ENCODE measurements around the gene PLA2G4B. TPM values are rescaled to one million over a fixed set of nuclear protein-coding genes. Genes with fewer than 3 reads are reported as not detected.

PLA2G4B gene
- total RNA-seq, 1 experiment from 2014 or later = 4.1 TPM

- BruUV-seq (replicated peaks) = no TSS peak
- Mint-ChIP-seq H3K4me3 (ENCODE audit: low read depth, unreplicated experiment) (no peak overlapping the region), H3K27ac (ENCODE audit: unreplicated experiment) (no peak overlapping the region), H3K36me3 (ENCODE audit: insufficient read depth, unreplicated experiment) (peaks cover 6% of the 10 kb centered on the region), H3K27me3 (ENCODE audit: unreplicated experiment) (no peaks in the 10 kb centered on the region), H3K9me3 (ENCODE audit: low read depth, unreplicated experiment) (no peaks in the 10 kb centered on the region), H3K4me1 (ENCODE audit: low read depth, unreplicated experiment) (no peaks in the 10 kb centered on the region)
- CTCF ChIA-PET = no interaction called here
- intact Hi-C loops (cut with micrococcal nuclease; ENCODE audit: unreplicated experiment) = no loop called here
- TF ChIP-seq, protein P1, sequence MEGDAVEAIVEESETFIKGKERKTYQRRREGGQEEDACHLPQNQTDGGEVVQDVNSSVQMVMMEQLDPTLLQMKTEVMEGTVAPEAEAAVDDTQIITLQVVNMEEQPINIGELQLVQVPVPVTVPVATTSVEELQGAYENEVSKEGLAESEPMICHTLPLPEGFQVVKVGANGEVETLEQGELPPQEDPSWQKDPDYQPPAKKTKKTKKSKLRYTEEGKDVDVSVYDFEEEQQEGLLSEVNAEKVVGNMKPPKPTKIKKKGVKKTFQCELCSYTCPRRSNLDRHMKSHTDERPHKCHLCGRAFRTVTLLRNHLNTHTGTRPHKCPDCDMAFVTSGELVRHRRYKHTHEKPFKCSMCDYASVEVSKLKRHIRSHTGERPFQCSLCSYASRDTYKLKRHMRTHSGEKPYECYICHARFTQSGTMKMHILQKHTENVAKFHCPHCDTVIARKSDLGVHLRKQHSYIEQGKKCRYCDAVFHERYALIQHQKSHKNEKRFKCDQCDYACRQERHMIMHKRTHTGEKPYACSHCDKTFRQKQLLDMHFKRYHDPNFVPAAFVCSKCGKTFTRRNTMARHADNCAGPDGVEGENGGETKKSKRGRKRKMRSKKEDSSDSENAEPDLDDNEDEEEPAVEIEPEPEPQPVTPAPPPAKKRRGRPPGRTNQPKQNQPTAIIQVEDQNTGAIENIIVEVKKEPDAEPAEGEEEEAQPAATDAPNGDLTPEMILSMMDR (IDR thresholded peaks at IDR 0.05; ENCODE audit: unreplicated experiment) = no peak
- no peak for DNase-seq
These were observed 2.5 kb downstream of the PLA2G4B start for GRCh38 chr15:41841131-41841530.

- Mint-ChIP-seq H3K4me3 (ENCODE audit: low read depth, unreplicated experiment) (no peak overlapping the region), H3K36me3 (ENCODE audit: insufficient read depth, unreplicated experiment) (peaks cover 6% of the 10 kb centered on the region), H3K4me1 (ENCODE audit: low read depth, unreplicated experiment) (no peaks in the 10 kb centered on the region), H3K27ac (ENCODE audit: unreplicated experiment) (no peak overlapping the region), H3K27me3 (ENCODE audit: unreplicated experiment) (no peaks in the 10 kb centered on the region), H3K9me3 (ENCODE audit: low read depth, unreplicated experiment) (no peaks in the 10 kb centered on the region)
- no peak for DNase-seq
- no TSS peak for BruUV-seq (replicated peaks)
- TF ChIP-seq, protein P1 (IDR thresholded peaks at IDR 0.05; ENCODE audit: unreplicated experiment) = no peak
- intact Hi-C loops (cut with micrococcal nuclease; ENCODE audit: unreplicated experiment) = no loop called here
- CTCF ChIA-PET = no interaction called here
These were observed 3.6 kb downstream of the PLA2G4B start for GRCh38 chr15:41842229-41842628.

DNA sequence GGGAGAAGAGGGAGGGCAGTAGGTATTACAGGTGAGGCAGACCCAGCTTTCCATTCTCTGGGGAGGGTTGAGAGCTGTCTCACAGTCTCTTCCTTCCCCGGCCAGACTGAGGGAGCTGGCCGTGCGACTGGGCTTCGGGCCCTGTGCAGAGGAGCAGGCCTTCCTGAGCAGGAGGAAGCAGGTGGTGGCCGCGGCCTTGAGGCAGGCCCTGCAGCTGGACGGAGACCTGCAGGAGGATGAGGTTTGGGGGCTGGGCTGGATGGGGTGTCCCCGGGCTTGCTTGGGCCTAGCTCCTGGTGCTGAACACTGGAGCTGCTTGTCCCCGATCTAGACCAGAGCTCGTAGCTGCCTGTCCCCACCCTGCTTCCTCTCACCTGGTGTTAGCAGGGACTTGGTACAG lies 4.9 kb downstream of the PLA2G4B start:
- BruUV-seq (replicated peaks) = no TSS peak
- TF ChIP-seq, protein P1 (IDR thresholded peaks at IDR 0.05; ENCODE audit: unreplicated experiment) = no peak
- intact Hi-C loops (cut with micrococcal nuclease; ENCODE audit: unreplicated experiment) = no loop called here
- Mint-ChIP-seq H3K4me1 (ENCODE audit: low read depth, unreplicated experiment) (no peaks in the 10 kb centered on the region), H3K9me3 (ENCODE audit: low read depth, unreplicated experiment) (no peaks in the 10 kb centered on the region), H3K36me3 (ENCODE audit: insufficient read depth, unreplicated experiment) (peaks cover 1% of the 10 kb centered on the region), H3K4me3 (ENCODE audit: low read depth, unreplicated experiment) (no peak overlapping the region), H3K27ac (ENCODE audit: unreplicated experiment) (no peak overlapping the region), H3K27me3 (ENCODE audit: unreplicated experiment) (no peaks in the 10 kb centered on the region)
- CTCF ChIA-PET = no interaction called here
- no peak for DNase-seq

DNA sequence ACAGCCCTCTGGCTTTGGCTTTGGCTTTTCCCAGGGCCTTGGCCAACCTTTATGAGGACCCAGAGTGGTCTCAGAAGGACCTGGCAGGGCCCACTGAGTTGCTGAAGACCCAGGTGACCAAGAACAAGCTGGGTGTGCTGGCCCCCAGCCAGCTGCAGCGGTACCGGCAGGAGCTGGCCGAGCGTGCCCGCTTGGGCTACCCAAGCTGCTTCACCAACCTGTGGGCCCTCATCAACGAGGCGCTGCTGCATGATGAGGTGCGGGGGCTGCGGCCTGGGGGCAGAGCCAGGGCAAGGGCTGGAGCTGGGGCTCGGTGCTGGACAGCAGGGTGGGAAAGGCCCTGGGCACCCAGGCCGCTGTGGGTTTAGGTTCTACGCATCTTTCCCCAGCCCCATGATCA lies 6.2 kb downstream of the PLA2G4B start:
- Mint-ChIP-seq H3K4me1 (ENCODE audit: low read depth, unreplicated experiment) (no peaks in the 10 kb centered on the region), H3K36me3 (ENCODE audit: insufficient read depth, unreplicated experiment) (no peaks in the 10 kb centered on the region), H3K4me3 (ENCODE audit: low read depth, unreplicated experiment) (no peak overlapping the region), H3K9me3 (ENCODE audit: low read depth, unreplicated experiment) (no peaks in the 10 kb centered on the region), H3K27ac (ENCODE audit: unreplicated experiment) (no peak overlapping the region), H3K27me3 (ENCODE audit: unreplicated experiment) (no peaks in the 10 kb centered on the region)
- no TSS peak for BruUV-seq (replicated peaks)
- no peak for DNase-seq
- intact Hi-C loops (cut with micrococcal nuclease; ENCODE audit: unreplicated experiment) = no loop called here
- CTCF ChIA-PET = interaction anchor here (0.6 kb wide), 1 partner anchor 31 kb away, joined by 3 read pairs; no protein-coding TSS in a partner anchor
- TF ChIP-seq, protein P1 (IDR thresholded peaks at IDR 0.05; ENCODE audit: unreplicated experiment) = no peak
